ENCODE data around the gene FAM170B. TPM values are rescaled to one million over a fixed set of nuclear protein-coding genes. Genes with fewer than 3 reads are reported as not detected.

The FAM170B gene
- total and polyA plus RNA-seq, 5 donors from 2014 or later, result not detected

- Mint-ChIP-seq H3K4me3 (no peak overlapping the region), H3K27me3 (no peaks in the 10 kb centered on the region), H3K9me3 (no peaks in the 10 kb centered on the region), H3K36me3 (no peaks in the 10 kb centered on the region), H3K4me1 (peaks cover 7 to 42% (median 25%) of the 10 kb centered on the region in 4 donors), H3K27ac (peak overlapping the region; percentile 21 to 45 (median 43))
- Histone ChIP-seq H3K4me3 (ENCODE audit: low read depth, low read length) (peak overlapping the region; percentile 18), H3K27me3 (ENCODE audit: control insufficient read depth, insufficient read depth, low read length) (no peaks in the 10 kb centered on the region), H3K27ac (ENCODE audit: insufficient read depth, low read length, poor library complexity, severe bottlenecking) (peak overlapping the region; percentile 42), H3K9me3 (ENCODE audit: control insufficient read depth in 2 of 2, low read length in 2 of 2) (no peaks in the 10 kb centered on the region), H3K36me3 (ENCODE audit: control insufficient read depth, insufficient read depth, low read length) (no peaks in the 10 kb centered on the region), H3K4me1 (ENCODE audit: control insufficient read depth, insufficient read depth, low read length, poor library complexity, severe bottlenecking) (peaks cover 18% of the 10 kb centered on the region)
- no peak for DNase-seq
- no peak for ATAC-seq (ENCODE audit: low read depth in 2 of 2)
Measured at GRCh38 chr10:49176310-49177268, 42.8 kb upstream of the FAM170B start.

GRCh38 chr10:49175587-49176309 lies 41.9 kb upstream of the FAM170B start:
- H3K27ac ChIP-seq (ENCODE audit: insufficient read depth, low read length, poor library complexity, severe bottlenecking), result no peak overlapping the region
- DNase-seq (no peak), ATAC-seq (ENCODE audit: low read depth in 2 of 2) (no peak)
- Mint-ChIP-seq H3K4me1 (peaks cover 2 to 35% (median 21%) of the 10 kb centered on the region in 4 donors), H3K36me3 (no peaks in the 10 kb centered on the region), H3K27ac (peak overlapping the region in 1 of 3 donors; percentile 8), H3K9me3 (no peaks in the 10 kb centered on the region), H3K27me3 (no peaks in the 10 kb centered on the region), H3K4me3 (no peak overlapping the region)
- peaks cover 15% of the 10 kb centered on the region for H3K4me1 ChIP-seq (ENCODE audit: control insufficient read depth, insufficient read depth, low read length, poor library complexity, severe bottlenecking)
- H3K9me3 ChIP-seq (ENCODE audit: control insufficient read depth in 2 of 2, low read length in 2 of 2), result no peaks in the 10 kb centered on the region
- H3K4me3 ChIP-seq (ENCODE audit: low read depth, low read length), result no peak overlapping the region
- H3K27me3 ChIP-seq (ENCODE audit: control insufficient read depth, insufficient read depth, low read length), result no peaks in the 10 kb centered on the region
- H3K36me3 ChIP-seq (ENCODE audit: control insufficient read depth, insufficient read depth, low read length), result no peaks in the 10 kb centered on the region

- Histone ChIP-seq H3K27me3 (ENCODE audit: control insufficient read depth, insufficient read depth, low read length) (no peaks in the 10 kb centered on the region), H3K27ac (ENCODE audit: insufficient read depth, low read length, poor library complexity, severe bottlenecking) (no peak overlapping the region), H3K4me3 (ENCODE audit: low read depth, low read length) (no peak overlapping the region), H3K4me1 (ENCODE audit: control insufficient read depth, insufficient read depth, low read length, poor library complexity, severe bottlenecking) (peaks cover 15% of the 10 kb centered on the region), H3K9me3 (ENCODE audit: control insufficient read depth in 2 of 2, low read length in 2 of 2) (no peaks in the 10 kb centered on the region), H3K36me3 (ENCODE audit: control insufficient read depth, insufficient read depth, low read length) (no peaks in the 10 kb centered on the region)
- Mint-ChIP-seq H3K9me3 (no peaks in the 10 kb centered on the region), H3K36me3 (no peaks in the 10 kb centered on the region), H3K4me1 (peaks cover 0 to 28% (median 18%) of the 10 kb centered on the region in 4 donors), H3K27me3 (no peaks in the 10 kb centered on the region), H3K4me3 (no peak overlapping the region), H3K27ac (peak overlapping the region in 1 of 3 donors; percentile 75)
- ATAC-seq (ENCODE audit: low read depth in 2 of 2) (no peak), DNase-seq (no peak)
Measured at GRCh38 chr10:49174926-49175500, 41.2 kb upstream of the FAM170B start.

GRCh38 chr10:49174261-49174925 lies 40.6 kb upstream of the FAM170B start:
- Mint-ChIP-seq H3K4me1 (peaks cover 0 to 27% (median 17%) of the 10 kb centered on the region in 4 donors), H3K27ac (no peak overlapping the region), H3K27me3 (no peaks in the 10 kb centered on the region), H3K9me3 (no peaks in the 10 kb centered on the region), H3K4me3 (no peak overlapping the region), H3K36me3 (no peaks in the 10 kb centered on the region)
- ATAC-seq (ENCODE audit: low read depth in 2 of 2), result no peak
- no peak overlapping the region for H3K27ac ChIP-seq (ENCODE audit: insufficient read depth, low read length, poor library complexity, severe bottlenecking)
- H3K27me3 ChIP-seq (ENCODE audit: control insufficient read depth, insufficient read depth, low read length), result no peaks in the 10 kb centered on the region
- H3K9me3 ChIP-seq (ENCODE audit: control insufficient read depth in 2 of 2, low read length in 2 of 2), result no peaks in the 10 kb centered on the region
- DNase-seq, result no peak
- peaks cover 15% of the 10 kb centered on the region for H3K4me1 ChIP-seq (ENCODE audit: control insufficient read depth, insufficient read depth, low read length, poor library complexity, severe bottlenecking)
- H3K4me3 ChIP-seq (ENCODE audit: low read depth, low read length), result no peak overlapping the region
- H3K36me3 ChIP-seq (ENCODE audit: control insufficient read depth, insufficient read depth, low read length), result no peaks in the 10 kb centered on the region

GRCh38 chr10:49173853-49174252 lies 40.0 kb upstream of the FAM170B start:
- Histone ChIP-seq H3K4me1 (ENCODE audit: control insufficient read depth, insufficient read depth, low read length, poor library complexity, severe bottlenecking) (peaks cover 15% of the 10 kb centered on the region), H3K4me3 (ENCODE audit: low read depth, low read length) (no peak overlapping the region), H3K27me3 (ENCODE audit: control insufficient read depth, insufficient read depth, low read length) (no peaks in the 10 kb centered on the region), H3K9me3 (ENCODE audit: control insufficient read depth in 2 of 2, low read length in 2 of 2) (no peaks in the 10 kb centered on the region), H3K27ac (ENCODE audit: insufficient read depth, low read length, poor library complexity, severe bottlenecking) (no peak overlapping the region), H3K36me3 (ENCODE audit: control insufficient read depth, insufficient read depth, low read length) (no peaks in the 10 kb centered on the region)
- Mint-ChIP-seq H3K27ac (no peak overlapping the region), H3K4me1 (peaks cover 0 to 25% (median 16%) of the 10 kb centered on the region in 4 donors), H3K27me3 (no peaks in the 10 kb centered on the region), H3K9me3 (no peaks in the 10 kb centered on the region), H3K36me3 (no peaks in the 10 kb centered on the region), H3K4me3 (no peak overlapping the region)
- no peak for ATAC-seq (ENCODE audit: low read depth in 2 of 2)
- DNase-seq, result no peak

GRCh38 chr10:49173201-49173772 lies 39.5 kb upstream of the FAM170B start:
- no peak for ATAC-seq (ENCODE audit: low read depth in 2 of 2)
- DNase-seq, result no peak
- H3K4me1 Mint-ChIP-seq, result peaks cover 0 to 22% (median 13%) of the 10 kb centered on the region in 4 donors
- no peak overlapping the region for H3K4me3 ChIP-seq (ENCODE audit: low read depth, low read length)
- no peaks in the 10 kb centered on the region for H3K9me3 ChIP-seq (ENCODE audit: control insufficient read depth in 2 of 2, low read length in 2 of 2)
- no peak overlapping the region for H3K4me3 Mint-ChIP-seq
- H3K27ac ChIP-seq (ENCODE audit: insufficient read depth, low read length, poor library complexity, severe bottlenecking), result no peak overlapping the region
- peaks cover 15% of the 10 kb centered on the region for H3K4me1 ChIP-seq (ENCODE audit: control insufficient read depth, insufficient read depth, low read length, poor library complexity, severe bottlenecking)
- H3K36me3 Mint-ChIP-seq, result no peaks in the 10 kb centered on the region
- H3K9me3 Mint-ChIP-seq, result no peaks in the 10 kb centered on the region
- H3K36me3 ChIP-seq (ENCODE audit: control insufficient read depth, insufficient read depth, low read length), result no peaks in the 10 kb centered on the region
- H3K27ac Mint-ChIP-seq, result peak overlapping the region in 2 of 3 donors; percentile 26 to 36
- H3K27me3 Mint-ChIP-seq, result no peaks in the 10 kb centered on the region
- H3K27me3 ChIP-seq (ENCODE audit: control insufficient read depth, insufficient read depth, low read length), result no peaks in the 10 kb centered on the region

GRCh38 chr10:49172777-49173132 lies 38.9 kb upstream of the FAM170B start:
- Mint-ChIP-seq H3K27me3 (no peaks in the 10 kb centered on the region), H3K4me1 (peaks cover 0 to 17% (median 10%) of the 10 kb centered on the region in 4 donors), H3K4me3 (no peak overlapping the region), H3K36me3 (no peaks in the 10 kb centered on the region), H3K27ac (peak overlapping the region in 1 of 3 donors; percentile 36), H3K9me3 (no peaks in the 10 kb centered on the region)
- peaks cover 12% of the 10 kb centered on the region for H3K4me1 ChIP-seq (ENCODE audit: control insufficient read depth, insufficient read depth, low read length, poor library complexity, severe bottlenecking)
- H3K27me3 ChIP-seq (ENCODE audit: control insufficient read depth, insufficient read depth, low read length), result no peaks in the 10 kb centered on the region
- H3K9me3 ChIP-seq (ENCODE audit: control insufficient read depth in 2 of 2, low read length in 2 of 2), result no peaks in the 10 kb centered on the region
- no peak for DNase-seq
- no peak for ATAC-seq (ENCODE audit: low read depth in 2 of 2)
- H3K27ac ChIP-seq (ENCODE audit: insufficient read depth, low read length, poor library complexity, severe bottlenecking), result no peak overlapping the region
- no peaks in the 10 kb centered on the region for H3K36me3 ChIP-seq (ENCODE audit: control insufficient read depth, insufficient read depth, low read length)
- H3K4me3 ChIP-seq (ENCODE audit: low read depth, low read length), result no peak overlapping the region

Measured in CD4-positive, CD25-positive, alpha-beta regulatory T cell (primary cell).